Prostate gland (tissue), 2 donors: ENCODE measurements around the gene AHCYL2. TPM values are rescaled to one million over a fixed set of nuclear protein-coding genes. Genes with fewer than 3 reads are reported as not detected.

ENCODE experiments used
- DNase-seq: peaks from one replicate; pipeline ENCODE4 v3.0.0-alpha.2; 2019; ENCODE audit warnings: low spot score
- H3K27ac ChIP-seq, 2 donors: fragments of 200-600 bp; sonication (generic); 2 replicates each; pipeline ENCODE4 v1.5.1; 2017 to 2019
- H3K27me3 ChIP-seq: fragments of 200-600 bp; sonication (generic); replicated peaks from 2 replicates; pipeline ENCODE4 v1.5.1; 2019; ENCODE audit not compliant: insufficient read depth
- H3K36me3 ChIP-seq, 2 donors: fragments of 200-600 bp; sonication (generic); 1 replicate in 1 of 2; 2 replicates in 1 of 2; pipeline versions ENCODE4 v1.5.1 to v1.8.1; 2017 to 2019
- H3K4me1 ChIP-seq: fragments of 200-600 bp; sonication (generic); replicated peaks from 2 replicates; pipeline ENCODE4 v1.5.1; 2019
- H3K4me3 ChIP-seq, 2 donors: fragments of 200-600 bp; sonication (generic); 2 replicates each; pipeline ENCODE4 v1.5.1; 2017 to 2019
- H3K9me3 ChIP-seq: fragments of 200-600 bp; sonication (generic); 2 replicates; pipeline ENCODE4 v1.5.1; 2017
- POLR2A ChIP-seq: fragments of 450-650 bp; IDR thresholded peaks from one replicate; pipeline ENCODE4 v1.6.1; 2016; ENCODE audit warnings: antibody characterized with exemption, mild to moderate bottlenecking
- POLR2AphosphoS5 ChIP-seq: sonication (generic); formaldehyde crosslinking; IDR thresholded peaks from one replicate; pipeline ENCODE4 v1.6.1; 2017; ENCODE audit warnings: antibody characterized with exemption
- WGBS: methylation state at CpG from one replicate; pipeline ENCODE4 v1.1.5; 2018; 5-methylcytosine and 5-hydroxymethylcytosine counted together
- intact Hi-C: fragments of 100-400 bp; cut with DNase I; formaldehyde crosslinking; loops from one replicate; pipeline ENCODE4 v1.14.2; 2022
- total RNA-seq, 2 donors: library from RNA; depleted of rRNA; stranded (reverse); fragments of >200 nt; gene quantifications; one replicate each; pipeline ENCODE4 v1.1.0, GENCODE V29; 2016
- TF ChIP-seq, protein P1 (sequence below), 4 experiments: fragments of 200-600 bp in 2 of 4; fragments of 450-650 bp in 2 of 4; sonication (generic) in 2 of 4; IDR thresholded peaks; 1 replicate in 3 of 4; 2 replicates in 1 of 4; pipeline ENCODE4 v1.5.1; 2016 to 2019; ENCODE audit warnings: antibody characterized with exemption in 4 of 4, mild to moderate bottlenecking in 2 of 4, moderate library complexity in 2 of 4

The AHCYL2 gene
- total RNA-seq, 2 donors from 2014 or later: 15.2 to 38.3 TPM

DNA sequence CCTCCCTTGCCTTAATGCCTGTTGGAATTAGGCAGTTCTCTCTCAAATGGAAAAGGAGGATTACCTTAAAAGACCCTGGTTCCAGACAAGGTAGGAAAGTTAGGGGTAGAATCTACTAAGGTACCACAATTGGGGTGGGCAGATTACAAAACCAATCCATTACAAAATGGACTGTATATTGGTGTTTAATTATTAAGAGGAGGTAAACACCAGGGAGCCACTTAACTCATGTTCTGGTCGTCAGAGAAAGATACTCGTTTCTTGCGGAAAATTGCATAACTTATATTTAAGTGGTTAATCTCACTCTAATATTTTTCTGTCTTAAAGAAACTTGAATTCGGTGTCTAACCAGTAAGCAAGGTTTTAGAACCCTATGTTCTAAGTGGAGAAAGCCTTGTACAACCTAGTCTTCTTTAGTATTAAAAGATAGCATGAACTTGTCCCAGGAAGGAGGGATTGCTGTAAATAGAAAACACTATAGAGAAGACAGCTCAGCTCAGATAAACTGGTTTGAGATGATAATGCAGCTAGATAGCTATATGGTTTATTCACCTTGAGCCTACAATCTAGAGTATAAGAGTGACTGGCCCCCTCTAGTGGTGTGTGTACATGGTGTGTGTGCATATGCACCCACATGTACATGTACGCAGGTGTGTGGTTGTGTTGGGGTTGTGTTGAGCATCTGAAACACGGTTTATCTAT is 151.4 kb downstream of the AHCYL2 start:
- no peaks in the 10 kb centered on the region for H3K4me1 ChIP-seq
- 85% methylated on average over 6 of the region's 6 CpGs for WGBS
- DNase-seq: peak; percentile 21
- TF ChIP-seq, protein P1, sequence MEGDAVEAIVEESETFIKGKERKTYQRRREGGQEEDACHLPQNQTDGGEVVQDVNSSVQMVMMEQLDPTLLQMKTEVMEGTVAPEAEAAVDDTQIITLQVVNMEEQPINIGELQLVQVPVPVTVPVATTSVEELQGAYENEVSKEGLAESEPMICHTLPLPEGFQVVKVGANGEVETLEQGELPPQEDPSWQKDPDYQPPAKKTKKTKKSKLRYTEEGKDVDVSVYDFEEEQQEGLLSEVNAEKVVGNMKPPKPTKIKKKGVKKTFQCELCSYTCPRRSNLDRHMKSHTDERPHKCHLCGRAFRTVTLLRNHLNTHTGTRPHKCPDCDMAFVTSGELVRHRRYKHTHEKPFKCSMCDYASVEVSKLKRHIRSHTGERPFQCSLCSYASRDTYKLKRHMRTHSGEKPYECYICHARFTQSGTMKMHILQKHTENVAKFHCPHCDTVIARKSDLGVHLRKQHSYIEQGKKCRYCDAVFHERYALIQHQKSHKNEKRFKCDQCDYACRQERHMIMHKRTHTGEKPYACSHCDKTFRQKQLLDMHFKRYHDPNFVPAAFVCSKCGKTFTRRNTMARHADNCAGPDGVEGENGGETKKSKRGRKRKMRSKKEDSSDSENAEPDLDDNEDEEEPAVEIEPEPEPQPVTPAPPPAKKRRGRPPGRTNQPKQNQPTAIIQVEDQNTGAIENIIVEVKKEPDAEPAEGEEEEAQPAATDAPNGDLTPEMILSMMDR (IDR thresholded peaks at IDR 0.05): peak in 3 of 4 experiments; percentile 15 to 54 (median 32)
- TF ChIP-seq POLR2AphosphoS5: no peak
- H3K27me3 ChIP-seq: no peaks in the 10 kb centered on the region
- H3K27ac ChIP-seq: no peak overlapping the region
- H3K4me3 ChIP-seq: no peak overlapping the region
- intact Hi-C loops: no loop called here
- no peaks in the 10 kb centered on the region for H3K36me3 ChIP-seq
- H3K9me3 ChIP-seq: no peaks in the 10 kb centered on the region

GRCh38 chr7:129376778-129377700 is 152.2 kb downstream of the AHCYL2 start:
- H3K9me3 ChIP-seq: no peaks in the 10 kb centered on the region
- H3K36me3 ChIP-seq: no peaks in the 10 kb centered on the region
- no peak overlapping the region for H3K27ac ChIP-seq
- 81% methylated on average over 6 of the region's 6 CpGs for WGBS
- no peak for TF ChIP-seq POLR2A
- intact Hi-C loops: no loop called here
- H3K4me1 ChIP-seq: no peaks in the 10 kb centered on the region
- no peak overlapping the region for H3K4me3 ChIP-seq
- DNase-seq: no peak
- H3K27me3 ChIP-seq: no peaks in the 10 kb centered on the region

- no peak for DNase-seq
Observed at GRCh38 chr7:129381710-129382484, 157.1 kb downstream of the AHCYL2 start.

GRCh38 chr7:129383542-129384132 is 158.8 kb downstream of the AHCYL2 start:
- H3K27me3 ChIP-seq: no peaks in the 10 kb centered on the region
- intact Hi-C loops: no loop called here
- TF ChIP-seq, protein P1 (IDR thresholded peaks at IDR 0.05): no peak
- TF ChIP-seq POLR2AphosphoS5: no peak
- H3K4me1 ChIP-seq: no peaks in the 10 kb centered on the region
- WGBS: 63% methylated on average over 3 of the region's 3 CpGs
- DNase-seq: no peak
- H3K9me3 ChIP-seq: no peaks in the 10 kb centered on the region
- no peak overlapping the region for H3K27ac ChIP-seq
- H3K4me3 ChIP-seq: no peak overlapping the region
- H3K36me3 ChIP-seq: no peaks in the 10 kb centered on the region

More at GRCh38 chr7:129381710-129382484, 157.1 kb downstream of the AHCYL2 start:
- Histone ChIP-seq H3K4me3 (no peak overlapping the region), H3K27me3 (no peaks in the 10 kb centered on the region), H3K36me3 (no peaks in the 10 kb centered on the region), H3K27ac (no peak overlapping the region), H3K9me3 (no peaks in the 10 kb centered on the region), H3K4me1 (no peaks in the 10 kb centered on the region)
- 97% methylated on average over 9 of the region's 9 CpGs for WGBS
- TF ChIP-seq, protein P1 (IDR thresholded peaks at IDR 0.05): no peak
- TF ChIP-seq POLR2AphosphoS5 (no peak), POLR2A (no peak)
- intact Hi-C loops: no loop called here

DNA sequence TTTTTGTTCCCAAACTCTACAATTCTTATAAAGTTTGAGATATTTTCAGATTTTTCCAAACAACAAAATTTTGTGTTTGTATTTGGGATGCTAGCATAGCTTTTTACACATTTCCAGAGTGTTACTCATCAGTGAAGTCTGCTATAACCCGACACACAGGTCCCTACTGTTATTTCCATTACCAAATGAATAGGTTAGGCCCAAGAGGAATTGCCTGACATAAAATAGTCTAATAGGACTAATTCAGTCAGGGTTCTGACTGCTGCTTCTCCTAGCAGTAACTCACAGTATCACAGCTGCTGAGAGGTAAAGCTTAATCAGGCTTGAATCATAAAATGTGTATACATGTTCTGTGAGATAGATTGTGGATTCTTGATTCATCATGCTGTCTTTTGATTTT is 160.3 kb downstream of the AHCYL2 start:
- no peak for DNase-seq
- Histone ChIP-seq H3K27me3 (no peaks in the 10 kb centered on the region), H3K36me3 (no peaks in the 10 kb centered on the region), H3K4me1 (no peaks in the 10 kb centered on the region), H3K27ac (no peak overlapping the region), H3K4me3 (no peak overlapping the region), H3K9me3 (no peaks in the 10 kb centered on the region)
- WGBS: 89% methylated on average over 1 of the region's 1 CpG
- TF ChIP-seq, protein P1 (IDR thresholded peaks at IDR 0.05): no peak
- TF ChIP-seq POLR2A: no peak
- TF ChIP-seq POLR2AphosphoS5: no peak
- intact Hi-C loops: no loop called here
